NCI-H2081 treated with DMSO at 0.1 percent for 48 hours (cell line): ENCODE results near the gene PTPN6.

Experiments
- DNase-seq: peaks from one replicate; lab custom pipeline; 2025; lab: John Stamatoyannopoulos, UW

Gene PTPN6

GRCh38 chr12:6941782-6942181, 9.4 kb upstream of the PTPN6 start:
- no peak for DNase-seq

- DNase-seq, result no peak
Observed at GRCh38 chr12:6942331-6942665, 8.9 kb upstream of the PTPN6 start.

- peak; percentile 88 for DNase-seq
Observed at GRCh38 chr12:6943389-6943721, 7.8 kb upstream of the PTPN6 start.

- peak; percentile 94 for DNase-seq
Observed at GRCh38 chr12:6943722-6944380, 7.3 kb upstream of the PTPN6 start, which contains the start of the genes C12orf57 and RNU7-1. C12orf57 (plus strand) TSS chr12:6944022; CDS start chr12:6944122, 100 bp downstream. RNU7-1 (plus strand) TSS chr12:6943816.

GRCh38 chr12:6944381-6945186, 6.6 kb upstream of the PTPN6 start:
- peak; percentile 88 for DNase-seq

GRCh38 chr12:6945613-6946012, 5.5 kb upstream of the PTPN6 start:
- DNase-seq, result no peak

GRCh38 chr12:6946033-6946919, 4.9 kb upstream of the PTPN6 start:
- DNase-seq, result peak; percentile 95

GRCh38 chr12:6946920-6947374, 4.2 kb upstream of the PTPN6 start:
- DNase-seq, result no peak

- no peak for DNase-seq
Observed at GRCh38 chr12:6947615-6948014, 3.5 kb upstream of the PTPN6 start.

- DNase-seq, result no peak
Observed at GRCh38 chr12:6948873-6949594, 2.1 kb upstream of the PTPN6 start.

- DNase-seq, result no peak
Observed at GRCh38 chr12:6950401-6950801, 755 bp upstream of the PTPN6 start.

- no peak for DNase-seq
Observed at GRCh38 chr12:6951551-6952120, 480 bp downstream of the PTPN6 start.

- DNase-seq, result no peak
Observed at GRCh38 chr12:6952121-6952862, 1.1 kb downstream of the PTPN6 start.

GRCh38 chr12:6952863-6953441, 1.8 kb downstream of the PTPN6 start:
- DNase-seq, result no peak

GRCh38 chr12:6953442-6954315, 2.5 kb downstream of the PTPN6 start:
- DNase-seq, result no peak

- no peak for DNase-seq
Observed at GRCh38 chr12:6954316-6955107, 3.4 kb downstream of the PTPN6 start.

- DNase-seq, result no peak
Observed at GRCh38 chr12:6955108-6956020, 4.2 kb downstream of the PTPN6 start.
